ENCODE results near the gene VPS35. TPM values are rescaled to one million over a fixed set of nuclear protein-coding genes. Genes with fewer than 3 reads are reported as not detected.

Gene VPS35
- total and polyA plus RNA-seq, 7 donors, result 28.7 to 61.8 (median 44.4) TPM

- intact Hi-C loops (cut with DNase I), result no loop called here
- TF ChIP-seq POLR2A (IDR thresholded peaks at IDR 0.05), result no peak
- TF ChIP-seq CTCF (IDR thresholded peaks at IDR 0.05), result no peak
- no peak for TF ChIP-seq POLR2AphosphoS5 (IDR thresholded peaks at IDR 0.05)
- no peak for TF ChIP-seq EP300 (IDR thresholded peaks at IDR 0.05)
- Histone ChIP-seq H3K4me1 (no peaks in the 10 kb centered on the region), H3K9me3 (no peaks in the 10 kb centered on the region), H3K27ac (no peak overlapping the region), H3K4me3 (no peak overlapping the region), H3K27me3 (no peaks in the 10 kb centered on the region), H3K36me3 (no peaks in the 10 kb centered on the region)
- no peak for DNase-seq
- 81 to 87% methylated on average over 4 of the region's 4 CpGs for WGBS, 2 donors
These were observed 75.0 kb downstream of the VPS35 start for GRCh38 chr16:46614006-46614405.

DNA sequence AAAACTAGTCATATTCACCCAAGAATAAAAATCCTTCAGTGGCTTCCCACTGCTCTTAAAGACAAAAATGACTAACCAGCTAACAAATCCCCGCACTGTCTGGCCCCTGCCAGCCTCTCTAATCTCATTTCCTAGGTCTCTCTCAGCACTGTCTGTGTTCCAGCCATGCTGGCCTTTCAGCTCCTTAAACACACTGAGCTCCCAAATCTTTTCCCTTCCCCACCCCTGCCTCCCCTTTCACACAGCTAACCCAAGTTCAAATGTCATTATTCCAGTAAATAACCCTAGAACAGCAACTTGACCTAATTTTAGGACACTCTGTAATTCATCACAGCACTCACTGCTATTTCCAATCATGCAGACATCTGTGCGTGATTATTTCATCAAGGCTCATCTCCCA, 75.6 kb downstream of the VPS35 start:
- WGBS, 2 donors, result 88 to 91% methylated on average over 2 of the region's 2 CpGs
- no peaks in the 10 kb centered on the region for H3K4me1 ChIP-seq
- DNase-seq, result no peak
- TF ChIP-seq CTCF (IDR thresholded peaks at IDR 0.05) (no peak), POLR2AphosphoS5 (IDR thresholded peaks at IDR 0.05) (no peak), POLR2A (IDR thresholded peaks at IDR 0.05) (no peak), EP300 (IDR thresholded peaks at IDR 0.05) (no peak)
- intact Hi-C loops (cut with DNase I), result no loop called here
- H3K27ac ChIP-seq, result no peak overlapping the region
- H3K4me3 ChIP-seq, result no peak overlapping the region
- no peaks in the 10 kb centered on the region for H3K36me3 ChIP-seq
- no peaks in the 10 kb centered on the region for H3K9me3 ChIP-seq
- no peaks in the 10 kb centered on the region for H3K27me3 ChIP-seq

GRCh38 chr16:46612121-46612520, 76.9 kb downstream of the VPS35 start:
- DNase-seq, result no peak
- Histone ChIP-seq H3K27me3 (no peaks in the 10 kb centered on the region), H3K9me3 (no peaks in the 10 kb centered on the region), H3K36me3 (no peaks in the 10 kb centered on the region), H3K27ac (no peak overlapping the region), H3K4me1 (no peaks in the 10 kb centered on the region), H3K4me3 (no peak overlapping the region)
- TF ChIP-seq CTCF (IDR thresholded peaks at IDR 0.05) (no peak), POLR2AphosphoS5 (IDR thresholded peaks at IDR 0.05) (no peak), EP300 (IDR thresholded peaks at IDR 0.05) (no peak), POLR2A (IDR thresholded peaks at IDR 0.05) (no peak)
- 72 to 73% methylated on average over 3 of the region's 3 CpGs for WGBS, 2 donors
- intact Hi-C loops (cut with DNase I), result no loop called here

DNA sequence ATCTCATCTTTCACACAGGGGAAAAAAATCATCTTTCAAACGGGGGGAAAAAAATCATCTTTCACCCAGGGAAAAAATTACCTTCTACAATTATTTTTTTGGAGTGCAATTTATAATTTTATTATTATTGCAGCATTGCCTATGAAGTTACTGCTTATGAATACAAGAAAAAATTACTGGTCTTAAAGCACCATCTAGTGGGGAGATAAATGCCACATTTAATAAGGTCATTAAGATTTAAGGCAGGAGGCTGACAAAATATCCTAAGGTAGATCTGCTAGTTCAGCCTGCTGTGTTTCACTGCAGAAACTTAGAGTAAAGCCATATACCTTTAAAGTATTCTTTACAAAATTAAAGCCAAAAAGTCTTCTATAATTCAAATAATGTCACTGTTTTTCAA, 81.4 kb downstream of the VPS35 start:
- Histone ChIP-seq H3K4me1 (no peaks in the 10 kb centered on the region), H3K9me3 (no peaks in the 10 kb centered on the region), H3K27me3 (no peaks in the 10 kb centered on the region), H3K4me3 (no peak overlapping the region), H3K27ac (no peak overlapping the region), H3K36me3 (no peaks in the 10 kb centered on the region)
- TF ChIP-seq CTCF (IDR thresholded peaks at IDR 0.05) (peak in 1 of 4 experiments; percentile 24), POLR2A (IDR thresholded peaks at IDR 0.05) (no peak), EP300 (IDR thresholded peaks at IDR 0.05) (no peak), POLR2AphosphoS5 (IDR thresholded peaks at IDR 0.05) (no peak)
- no peak for DNase-seq
- intact Hi-C loops (cut with DNase I), result loop anchor here (2.0 kb wide), 1 partner anchor 53 kb away; no protein-coding TSS in a partner anchor
- 73 to 87% methylated on average over 1 of the region's 1 CpG for WGBS, 2 donors

DNA sequence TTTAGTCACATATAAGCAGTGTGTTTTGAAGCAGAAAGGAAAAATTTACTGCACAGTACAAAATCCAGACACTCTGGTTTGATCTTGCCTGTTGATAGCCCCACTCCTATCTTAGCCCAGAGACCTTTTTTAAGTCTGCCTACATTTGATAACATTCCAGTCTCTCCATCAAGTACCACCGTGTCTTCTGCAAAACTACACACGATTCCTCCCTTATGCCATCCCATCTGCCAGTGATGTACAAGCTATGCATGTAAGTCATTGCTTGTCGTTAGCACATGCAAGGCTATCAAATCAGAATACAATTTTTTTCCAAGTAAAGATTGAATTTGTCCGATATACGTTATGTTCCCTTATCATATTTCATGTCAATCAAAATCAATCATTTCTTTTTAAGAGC, 82.7 kb downstream of the VPS35 start:
- no peak overlapping the region for H3K27ac ChIP-seq
- no peak overlapping the region for H3K4me3 ChIP-seq
- no peak for DNase-seq
- H3K27me3 ChIP-seq, result no peaks in the 10 kb centered on the region
- H3K36me3 ChIP-seq, result no peaks in the 10 kb centered on the region
- WGBS, 2 donors, result 95% methylated on average over 5 of the region's 5 CpGs
- intact Hi-C loops (cut with DNase I), result loop anchor here (2.0 kb wide), 1 partner anchor 51 kb away; no protein-coding TSS in a partner anchor
- no peaks in the 10 kb centered on the region for H3K9me3 ChIP-seq
- no peak for TF ChIP-seq POLR2AphosphoS5 (IDR thresholded peaks at IDR 0.05)
- no peak for TF ChIP-seq CTCF (IDR thresholded peaks at IDR 0.05)
- TF ChIP-seq EP300 (IDR thresholded peaks at IDR 0.05), result no peak
- TF ChIP-seq POLR2A (IDR thresholded peaks at IDR 0.05), result no peak
- no peaks in the 10 kb centered on the region for H3K4me1 ChIP-seq
